ENCODE measurements around the gene OR2A2.

OR2A2 gene

GRCh38 chr7:144133307-144133706 is 23.9 kb downstream of the OR2A2 start:
- no peak for FAIRE-seq
- TF ChIP-seq CTCF (IDR thresholded peaks at IDR 0.05; ENCODE audit: insufficient read depth, missing control alignments) = no peak

DNA sequence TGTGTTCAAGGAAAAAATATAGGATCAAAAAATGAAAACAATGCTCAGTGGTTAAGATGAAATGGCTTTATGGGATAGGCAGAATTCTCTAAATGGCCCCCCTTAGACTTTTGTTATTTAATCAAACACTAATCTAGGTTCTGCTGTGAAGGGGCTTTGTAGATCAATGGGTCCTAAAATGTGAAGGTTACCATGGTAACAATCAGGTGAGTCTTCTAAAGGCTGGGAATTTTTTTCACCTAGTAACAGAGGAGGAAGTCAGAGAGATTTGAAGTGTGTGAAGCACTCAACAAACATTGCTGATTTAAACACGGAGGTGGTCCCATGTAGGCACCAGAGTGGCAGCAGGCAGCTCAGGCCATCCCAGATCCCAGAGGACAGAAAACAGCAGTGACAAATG is 24.7 kb downstream of the OR2A2 start:
- no peak for TF ChIP-seq CTCF (IDR thresholded peaks at IDR 0.05; ENCODE audit: insufficient read depth, missing control alignments)
- DNase-seq (ENCODE audit: insufficient read length, low spot score) (no peak), FAIRE-seq (no peak)

More at GRCh38 chr7:144133307-144133706, 23.9 kb downstream of the OR2A2 start:
- DNase-seq (ENCODE audit: insufficient read length, low spot score) = no peak

DNA sequence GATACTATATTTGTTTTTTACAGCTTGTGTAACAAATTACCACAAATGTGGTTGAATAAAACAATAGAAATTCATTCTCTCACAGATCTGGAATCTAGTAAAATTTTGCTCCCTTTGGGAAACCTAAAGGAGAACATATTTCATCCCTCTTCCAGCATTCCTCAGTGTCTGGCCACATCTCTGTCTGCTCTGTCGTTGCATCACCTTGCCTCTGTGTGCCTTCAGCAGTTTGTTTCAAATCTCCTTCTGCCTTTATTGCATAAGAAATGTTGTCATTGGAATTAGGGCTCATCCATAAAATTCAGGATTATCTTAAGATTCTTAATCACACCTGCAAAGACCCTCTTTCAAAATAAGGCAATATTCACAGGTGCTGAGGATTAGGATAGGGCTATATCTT is 28.1 kb downstream of the OR2A2 start:
- no peak for FAIRE-seq
- no peak for TF ChIP-seq CTCF (IDR thresholded peaks at IDR 0.05; ENCODE audit: insufficient read depth, missing control alignments)
- no peak for DNase-seq (ENCODE audit: insufficient read length, low spot score)

DNA sequence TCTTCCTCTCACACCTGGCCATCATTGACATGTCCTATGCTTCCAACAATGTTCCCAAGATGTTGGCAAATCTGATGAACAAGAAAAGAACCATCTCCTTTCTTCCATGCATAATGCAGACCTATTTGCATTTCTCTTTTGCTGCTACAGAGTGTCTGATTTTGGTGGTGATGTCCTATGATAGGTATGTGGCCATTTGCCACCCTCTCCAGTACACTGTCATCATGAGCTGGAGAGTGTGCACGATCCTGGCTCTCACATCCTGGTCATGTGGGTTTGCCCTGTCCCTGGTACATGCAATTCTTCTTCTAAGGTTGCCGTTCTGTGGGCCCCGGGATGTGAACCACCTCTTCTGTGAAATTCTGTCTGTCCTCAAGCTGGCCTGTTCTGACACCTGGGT is 32.8 kb downstream of the OR2A2 start:
- DNase-seq (ENCODE audit: insufficient read length, low spot score) (no peak), FAIRE-seq (no peak)
- no peak for TF ChIP-seq CTCF (IDR thresholded peaks at IDR 0.05; ENCODE audit: insufficient read depth, missing control alignments)

GRCh38 chr7:144144426-144144825 is 35.0 kb downstream of the OR2A2 start:
- no peak for FAIRE-seq
- no peak for TF ChIP-seq CTCF (IDR thresholded peaks at IDR 0.05; ENCODE audit: insufficient read depth, missing control alignments)
- DNase-seq (ENCODE audit: insufficient read length, low spot score) = no peak

DNA sequence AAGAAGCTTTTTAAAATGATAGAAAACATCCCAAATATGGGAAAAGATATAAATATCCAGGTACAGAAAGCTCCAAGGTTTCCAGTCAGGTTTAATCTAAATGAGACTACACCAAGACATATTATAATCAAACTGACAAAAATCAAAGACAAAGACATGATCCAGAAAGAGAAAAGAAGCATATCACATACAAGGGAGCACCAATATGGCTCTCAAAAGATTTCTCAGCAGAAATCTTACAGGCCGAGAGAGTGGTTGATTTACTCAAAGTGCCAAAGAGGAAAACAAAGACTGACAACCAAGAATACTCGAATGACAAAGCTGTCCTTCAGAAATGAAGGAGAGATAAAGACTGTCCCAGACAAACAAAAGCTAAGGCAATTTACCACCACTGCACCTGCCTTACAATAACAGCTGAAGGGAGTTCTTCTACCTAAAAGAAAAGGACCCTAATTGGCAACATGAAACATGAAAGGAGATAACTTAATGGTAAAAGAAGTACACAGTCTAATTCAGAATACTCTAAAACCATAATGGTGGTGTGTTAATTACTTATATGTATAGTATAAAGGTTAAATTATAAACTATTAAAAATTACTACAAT is 38.9 kb downstream of the OR2A2 start:
- FAIRE-seq = no peak
- no peak for DNase-seq (ENCODE audit: insufficient read length, low spot score)
- TF ChIP-seq CTCF (IDR thresholded peaks at IDR 0.05; ENCODE audit: insufficient read depth, missing control alignments) = no peak

DNA sequence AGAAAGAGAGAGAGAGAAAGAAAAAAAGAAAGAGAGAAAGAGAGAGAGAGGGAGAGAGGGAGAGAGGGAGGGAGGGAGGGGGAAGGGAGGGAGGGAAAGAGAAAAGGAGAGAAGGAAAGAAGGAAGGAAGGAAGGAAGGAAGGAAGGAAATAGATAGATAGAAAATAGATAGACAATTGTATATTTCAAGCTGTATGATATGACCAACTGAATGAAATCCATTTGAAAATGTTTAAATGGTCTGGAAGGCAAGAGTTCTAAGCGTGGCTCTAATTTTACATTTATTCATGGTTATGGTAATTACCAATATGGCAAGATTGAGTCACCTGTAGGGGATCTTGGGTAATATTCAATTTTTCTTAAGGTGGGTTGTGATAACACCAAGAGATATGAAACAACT is 49.5 kb downstream of the OR2A2 start:
- FAIRE-seq = no peak
- no peak for DNase-seq (ENCODE audit: insufficient read length, low spot score)
- no peak for TF ChIP-seq CTCF (IDR thresholded peaks at IDR 0.05; ENCODE audit: insufficient read depth, missing control alignments)

Measured in D721Med (cell line).